ENCODE data around the gene PRRC2A. TPM values are rescaled to one million over a fixed set of nuclear protein-coding genes. Genes with fewer than 3 reads are reported as not detected.

The PRRC2A gene
- total RNA-seq, 1 experiment from 2014 or later, result 123 TPM

GRCh38 chr6:31686483-31686882 is 66.0 kb downstream of the PRRC2A start:
- no peak overlapping the region for H3K4me3 ChIP-seq (ENCODE audit: low read length)
- no peak overlapping the region for H2AFZ ChIP-seq (ENCODE audit: low read length)
- no peaks in the 10 kb centered on the region for H3F3A ChIP-seq (ENCODE audit: low read length, unreplicated experiment)
- H4K20me1 ChIP-seq (ENCODE audit: low read length), result no peaks in the 10 kb centered on the region
- H3K4me1 ChIP-seq (ENCODE audit: insufficient read depth, low read length), result peaks cover 3% of the 10 kb centered on the region; the same call in 1 of the 2 replicates
- no peaks in the 10 kb centered on the region for H3K9me2 ChIP-seq (replicated peaks; ENCODE audit: low read length)
- BruUV-seq (replicated peaks), result no TSS peak
- no peak overlapping the region for H3K9ac ChIP-seq (ENCODE audit: low read length)
- no peak overlapping the region for H3K4me2 ChIP-seq (ENCODE audit: low read length)
- intact Hi-C loops (cut with micrococcal nuclease), result loop anchor here (10.0 kb wide), 2 partner anchors 148 to 178 kb away; partner anchors contain the start of gene NEU1
- H3K27ac ChIP-seq (ENCODE audit: low read length), result no peak overlapping the region
- H3K27me3 ChIP-seq (ENCODE audit: low read length), result no peaks in the 10 kb centered on the region
- DNase-seq (no peak), ATAC-seq (no peak)
- H3K79me2 ChIP-seq (ENCODE audit: low read length), result no peaks in the 10 kb centered on the region
- CTCF ChIA-PET, result no interaction called here
- no peaks in the 10 kb centered on the region for H3K9me3 ChIP-seq (ENCODE audit: low read length)
- no peak for TF ChIP-seq EZH2 (IDR thresholded peaks at IDR 0.05; ENCODE audit: low read length, unreplicated experiment)
- TF ChIP-seq CTCF (conservative IDR thresholded peaks at IDR 0.05; ENCODE audit: low read depth, low read length), result no peak
- no peak for TF ChIP-seq EZH2phosphoT487 (IDR thresholded peaks at IDR 0.05; ENCODE audit: borderline replicate concordance, low read length)
- H3K36me3 ChIP-seq (ENCODE audit: low read depth, low read length), result peaks cover 8% of the 10 kb centered on the region; the same call in 1 of the 2 replicates
- POLR2A ChIA-PET (ENCODE audit: unreplicated experiment), result no interaction called here

GRCh38 chr6:31687321-31687720 is 66.8 kb downstream of the PRRC2A start:
- Histone ChIP-seq H3K27ac (ENCODE audit: low read length) (no peak overlapping the region), H2AFZ (ENCODE audit: low read length) (no peak overlapping the region), H3K27me3 (ENCODE audit: low read length) (no peaks in the 10 kb centered on the region), H3K9me2 (replicated peaks; ENCODE audit: low read length) (no peaks in the 10 kb centered on the region), H3K4me1 (ENCODE audit: insufficient read depth, low read length) (0 out of 2 replicates have a peak, but pooled peaks cover 3% of the 10 kb centered on the region), H3K4me2 (ENCODE audit: low read length) (no peak overlapping the region), H3K79me2 (ENCODE audit: low read length) (no peaks in the 10 kb centered on the region), H3K4me3 (ENCODE audit: low read length) (no peak overlapping the region), H3K36me3 (ENCODE audit: low read depth, low read length) (peaks cover 8% of the 10 kb centered on the region; the same call in 1 of the 2 replicates), H3F3A (ENCODE audit: low read length, unreplicated experiment) (no peaks in the 10 kb centered on the region), H4K20me1 (ENCODE audit: low read length) (no peaks in the 10 kb centered on the region), H3K9me3 (ENCODE audit: low read length) (no peaks in the 10 kb centered on the region), H3K9ac (ENCODE audit: low read length) (no peak overlapping the region)
- intact Hi-C loops (cut with micrococcal nuclease), result loop anchor here (10.0 kb wide), 2 partner anchors 147 to 177 kb away; partner anchors contain the start of gene NEU1
- DNase-seq (no peak), ATAC-seq (no peak)
- no peak for TF ChIP-seq EZH2 (IDR thresholded peaks at IDR 0.05; ENCODE audit: low read length, unreplicated experiment)
- no peak for TF ChIP-seq CTCF (conservative IDR thresholded peaks at IDR 0.05; ENCODE audit: low read depth, low read length)
- TF ChIP-seq EZH2phosphoT487 (IDR thresholded peaks at IDR 0.05; ENCODE audit: borderline replicate concordance, low read length), result no peak
- POLR2A ChIA-PET (ENCODE audit: unreplicated experiment), result no interaction called here
- CTCF ChIA-PET, result no interaction called here
- no TSS peak for BruUV-seq (replicated peaks)

Small RNA genes within 50 kb of the gene (microRNA-seq; reads per million reads assigned to microRNA genes)
- gene MIR6832 (ENCODE audit: unreplicated experiment), result not detected

Other genes with a start within 250 kb of the PRRC2A start
- 33.1 and 35.0 TPM in 2 replicates for gene MICA, start 217.1 kb upstream of the PRRC2A start, total RNA-seq (2014; rRNA removed)
- gene MICB, start 122.6 kb upstream of the PRRC2A start, total RNA-seq (2014; rRNA removed), result 25.6 and 32.9 TPM in 2 replicates
- gene MCCD1, start 91.8 kb upstream of the PRRC2A start, total RNA-seq (2014; rRNA removed), result not detected in 2 replicates
- 410 and 465 TPM in 2 replicates for gene DDX39B, start 78.7 kb upstream of the PRRC2A start, total RNA-seq (2014; rRNA removed)
- 1.1 and 1.2 TPM in 2 replicates for gene ATP6V1G2, start 74.1 kb upstream of the PRRC2A start, total RNA-seq (2014; rRNA removed)
- 38.2 and 46.9 TPM in 2 replicates for gene NFKBIL1, start 73.1 kb upstream of the PRRC2A start, total RNA-seq (2014; rRNA removed)
- not detected in 2 replicates for gene LTA, start 48.4 kb upstream of the PRRC2A start, total RNA-seq (2014; rRNA removed)
- gene TNF, start 45.1 kb upstream of the PRRC2A start, total RNA-seq (2014; rRNA removed), result not detected in 2 replicates
- 1.5 TPM in 1 of 2 replicates, not detected in the other for gene LTB, start 38.3 kb upstream of the PRRC2A start, total RNA-seq (2014; rRNA removed)
- gene LST1, start 34.4 kb upstream of the PRRC2A start, total RNA-seq (2014; rRNA removed), result not detected in 2 replicates
- 0.26 TPM in 1 of 2 replicates, not detected in the other for gene NCR3, start 27.7 kb upstream of the PRRC2A start, total RNA-seq (2014; rRNA removed)
- gene AIF1, start 5.5 kb upstream of the PRRC2A start, total RNA-seq (2014; rRNA removed), result not detected in 2 replicates
- gene BAG6, start 31.9 kb downstream of the PRRC2A start, total RNA-seq (2014; rRNA removed), result 320 and 365 TPM in 2 replicates
- 1.6 and 2.2 TPM in 2 replicates for gene APOM, start 35.2 kb downstream of the PRRC2A start, total RNA-seq (2014; rRNA removed)
- 26.3 and 33.2 TPM in 2 replicates for gene C6orf47, start 40.1 kb downstream of the PRRC2A start, total RNA-seq (2014; rRNA removed)
- 11.8 and 14.9 TPM in 2 replicates for gene GPANK1, start 44.3 kb downstream of the PRRC2A start, total RNA-seq (2014; rRNA removed)
- 227 and 267 TPM in 2 replicates for gene CSNK2B, start 45.4 kb downstream of the PRRC2A start, total RNA-seq (2014; rRNA removed)
- gene LY6G5B, start 49.3 kb downstream of the PRRC2A start, total RNA-seq (2014; rRNA removed), result 5.0 and 5.3 TPM in 2 replicates
- 1.6 and 1.8 TPM in 2 replicates for gene LY6G5C, start 60.4 kb downstream of the PRRC2A start, total RNA-seq (2014; rRNA removed)
- gene ABHD16A, start 82.6 kb downstream of the PRRC2A start, total RNA-seq (2014; rRNA removed), result 52.0 and 54.0 TPM in 2 replicates
- gene LY6G6F, start 86.2 kb downstream of the PRRC2A start, total RNA-seq (2014; rRNA removed), result not detected in 2 replicates
- not detected in 2 replicates for gene LY6G6D, start 94.6 kb downstream of the PRRC2A start, total RNA-seq (2014; rRNA removed)
- 0.22 TPM in 1 of 2 replicates, not detected in the other for gene LY6G6C, start 101.0 kb downstream of the PRRC2A start, total RNA-seq (2014; rRNA removed)
- not detected in 2 replicates for gene MPIG6B, start 102.7 kb downstream of the PRRC2A start, total RNA-seq (2014; rRNA removed)
- gene DDAH2, start 108.6 kb downstream of the PRRC2A start, total RNA-seq (2014; rRNA removed), result 65.5 and 71.6 TPM in 2 replicates
- 708 and 743 TPM in 2 replicates for gene CLIC1, start 115.8 kb downstream of the PRRC2A start, total RNA-seq (2014; rRNA removed)
- gene MSH5, start 119.3 kb downstream of the PRRC2A start, total RNA-seq (2014; rRNA removed), result 22.7 and 23.0 TPM in 2 replicates
- gene SAPCD1, start 141.9 kb downstream of the PRRC2A start, total RNA-seq (2014; rRNA removed), result 4.2 and 6.0 TPM in 2 replicates
- gene VWA7, start 156.6 kb downstream of the PRRC2A start, total RNA-seq (2014; rRNA removed), result 0.98 and 1.9 TPM in 2 replicates
- 89.8 and 130 TPM in 2 replicates for gene VARS1, start 175.0 kb downstream of the PRRC2A start, total RNA-seq (2014; rRNA removed)
- gene LSM2, start 186.3 kb downstream of the PRRC2A start, total RNA-seq (2014; rRNA removed), result 93.7 and 143 TPM in 2 replicates
- gene HSPA1L, start 194.6 kb downstream of the PRRC2A start, total RNA-seq (2014; rRNA removed), result 0.26 and 0.69 TPM in 2 replicates
- 269 and 324 TPM in 2 replicates for gene HSPA1A, start 194.8 kb downstream of the PRRC2A start, total RNA-seq (2014; rRNA removed)
- 265 and 331 TPM in 2 replicates for gene HSPA1B, start 207.0 kb downstream of the PRRC2A start, total RNA-seq (2014; rRNA removed)
- gene NEU1, start 242.1 kb downstream of the PRRC2A start, total RNA-seq (2014; rRNA removed), result 31.7 and 33.1 TPM in 2 replicates

Data from PC-3 (cell line).